Erythroblast (primary cell): ENCODE data around the gene ARTN.

Source experiments
- GATA1 ChIP-seq: IDR thresholded peaks from 2 replicates; pipeline ENCODE4 v1.6.1; 2011; ENCODE audit warnings: low read depth, mild to moderate bottlenecking, control low read depth, low read length, moderate library complexity
- POLR2A ChIP-seq: IDR thresholded peaks from 2 replicates; pipeline ENCODE4 v1.6.1; 2011; ENCODE audit warnings: mild to moderate bottlenecking, low read length

GRCh38 chr1:43938892-43939587, 5.4 kb downstream of the ARTN start:
- TF ChIP-seq POLR2A (no peak), GATA1 (no peak)
